K562 (cell line): ENCODE measurements around the gene ENDOU. TPM values are rescaled to one million over a fixed set of nuclear protein-coding genes. Genes with fewer than 3 reads are reported as not detected.

Experiments
- CCNT2 ChIP-seq: IDR thresholded peaks from 2 replicates; pipeline ENCODE4 v1.6.1; 2011; ENCODE audit warnings: borderline replicate concordance, low read depth, mild to moderate bottlenecking, moderate library complexity, mixed read lengths, low read length; ENCODE audit not compliant: insufficient read length; ENCODE audit errors: extremely low read depth
- ERF ChIP-seq: fragments of 450-650 bp; formaldehyde crosslinking; IDR thresholded peaks from 2 replicates; pipeline ENCODE4 v1.4.0; 2020; ENCODE audit warnings: mild to moderate bottlenecking, mixed read lengths
- ESRRA ChIP-seq: fragments of 450-650 bp; IDR thresholded peaks from 2 replicates; pipeline ENCODE4 v1.6.1; 2014; ENCODE audit warnings: low read depth, mild to moderate bottlenecking, moderate library complexity, borderline replicate concordance
- GTF2F1 ChIP-seq: IDR thresholded peaks from 2 replicates; pipeline ENCODE4 v1.6.1; 2011; ENCODE audit warnings: low read depth, low read length, improper control_type of control experiment
- HNRNPH1 ChIP-seq: fragments of 200-400 bp; formaldehyde crosslinking; optimal IDR thresholded peaks from 2 replicates; pipeline ENCODE3; 2017; ENCODE audit warnings: low read depth, mild to moderate bottlenecking, low read length, moderate library complexity
- HNRNPLL ChIP-seq: fragments of 200-400 bp; formaldehyde crosslinking; IDR thresholded peaks from 2 replicates; pipeline ENCODE4 v1.6.1; 2017; ENCODE audit warnings: low read length, low read depth, mild to moderate bottlenecking; ENCODE audit not compliant: poor library complexity, severe bottlenecking
- NELFE ChIP-seq: IDR thresholded peaks from 2 replicates; pipeline ENCODE4 v1.6.1; 2011; ENCODE audit warnings: mild to moderate bottlenecking; ENCODE audit not compliant: insufficient read depth, insufficient read length
- PHF8 ChIP-seq: fragments of 200-600 bp; sonication (generic); IDR thresholded peaks from 2 replicates; pipeline ENCODE4 v1.6.1; 2012; ENCODE audit warnings: mixed run types, mild to moderate bottlenecking, inconsistent platforms, low read length, moderate library complexity, borderline replicate concordance
- SRSF9 ChIP-seq: fragments of 200-400 bp; formaldehyde crosslinking; IDR thresholded peaks from 2 replicates; pipeline ENCODE4 v1.6.1; 2017; ENCODE audit warnings: low read depth, low read length, borderline replicate concordance
- STAT6 ChIP-seq: sonication (generic); formaldehyde crosslinking; IDR thresholded peaks from 2 replicates; pipeline ENCODE4 v1.8.1; 2023; ENCODE audit warnings: mild to moderate bottlenecking, missing genetic modification reagents
- TFAP4 ChIP-seq: sonication (generic); formaldehyde crosslinking; IDR thresholded peaks from 2 replicates; pipeline ENCODE4 v1.8.0; 2022; ENCODE audit warnings: missing genetic modification reagents, mild to moderate bottlenecking, moderate library complexity, borderline replicate concordance
- WHSC1 ChIP-seq: IDR thresholded peaks from one replicate; pipeline ENCODE4 v1.6.1; 2012; ENCODE audit warnings: low read length, control low read depth, inconsistent platforms
- ZNF354B ChIP-seq: fragments of 250-450 bp; sonication (Bioruptor Pico); IDR thresholded peaks from 2 replicates; pipeline ENCODE4 v1.4.0; 2020
- ZNF41 ChIP-seq: fragments of 250-450 bp; sonication (Bioruptor Pico); conservative IDR thresholded peaks from 2 replicates; pipeline ENCODE4 v1.4.0; 2020; ENCODE audit warnings: mild to moderate bottlenecking
- ZNF830 ChIP-seq: fragments of 250-450 bp; sonication (Bioruptor Pico); IDR thresholded peaks from 2 replicates; pipeline ENCODE4 v1.5.0; 2021; ENCODE audit warnings: mild to moderate bottlenecking
- polyA plus RNA-seq, 8 experiments: library from polyadenylated mRNA; depleted of rRNA in 4 of 8; stranded (reverse) in 5 of 8; unstranded in 3 of 8; fragments of >200 nt; fragmentation: Nextera tagmentation in 2 of 8; fragmentation: Illumina TruSeq in 1 of 8; extraction: Ambion mirVana in 2 of 8; extraction: Trizol in 1 of 8; gene quantifications; 2 replicates each; pipeline versions ENCODE4 v1.2.1 to v1.2.3, GENCODE V29; 2011 to 2014; ENCODE audit warnings: inconsistent platforms in 1 of 8, missing spikeins in 1 of 8
- total RNA-seq, 7 experiments: library from RNA; depleted of rRNA in 6 of 7; stranded (reverse); fragments of >200 nt in 6 of 7; fragmentation: Illumina TruSeq in 2 of 7; extraction: Trizol in 2 of 7; gene quantifications; 2 replicates each; pipeline versions ENCODE4 v1.2.1 to v1.2.3, GENCODE V29; 2011 to 2021; ENCODE audit warnings: low replicate concordance in 1 of 7
- TF ChIP-seq, protein P1 (sequence below): sonication (generic); formaldehyde crosslinking; IDR thresholded peaks from 2 replicates; pipeline ENCODE4 v1.8.1; 2023; ENCODE audit warnings: mild to moderate bottlenecking, missing genetic modification reagents
- TF ChIP-seq, protein P2 (sequence below): fragments of 450-650 bp; IDR thresholded peaks from 2 replicates; pipeline ENCODE4 v1.6.1; 2018; ENCODE audit warnings: mild to moderate bottlenecking, low read depth; ENCODE audit not compliant: partially characterized antibody

ENDOU gene
- total and polyA plus RNA-seq, 9 of the 15 experiments (the other 6 are each of a cell fraction or from before 2014, with no cell fraction given) = 0.03 TPM; not detected in 8

DNA sequence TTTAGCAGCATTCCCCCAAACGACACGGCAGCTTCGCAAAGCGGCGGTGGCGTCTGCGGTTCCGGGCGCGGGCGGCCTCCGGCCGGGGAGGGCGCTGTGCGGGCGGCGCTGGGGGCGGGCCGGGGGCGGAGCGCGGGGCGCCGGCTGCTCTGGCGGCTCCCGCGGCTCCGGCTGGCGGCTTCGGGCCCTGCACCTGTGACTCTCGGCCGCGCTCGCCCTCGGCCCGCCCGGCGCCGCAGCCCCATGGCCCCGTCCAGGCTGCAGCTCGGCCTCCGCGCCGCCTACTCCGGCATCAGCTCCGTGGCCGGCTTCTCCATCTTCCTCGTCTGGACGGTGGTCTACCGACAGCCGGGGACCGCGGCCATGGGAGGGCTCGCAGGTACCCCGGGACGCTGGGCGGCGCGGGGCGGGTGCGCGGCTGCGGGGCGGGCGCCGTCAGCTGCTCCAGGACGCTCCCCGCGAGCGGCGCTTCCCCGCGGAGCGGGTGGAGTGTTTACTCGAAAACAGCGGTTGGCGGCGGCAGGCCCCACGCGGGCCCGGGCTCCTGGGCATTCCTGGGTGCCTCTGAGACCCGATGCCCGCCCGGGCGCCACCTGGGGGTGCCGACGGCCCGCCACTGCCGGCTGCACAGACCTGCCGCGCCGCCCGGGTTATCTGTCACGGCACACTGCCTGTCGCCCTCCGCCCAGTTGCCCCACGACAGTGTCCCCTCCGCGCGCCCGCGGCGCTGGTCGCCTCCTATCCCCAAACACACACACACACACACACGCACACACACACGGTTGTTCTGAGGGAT lies 48.0 kb upstream of the ENDOU start, which contains the start of gene SLC48A1 (continued):
- TF ChIP-seq, protein P1, sequence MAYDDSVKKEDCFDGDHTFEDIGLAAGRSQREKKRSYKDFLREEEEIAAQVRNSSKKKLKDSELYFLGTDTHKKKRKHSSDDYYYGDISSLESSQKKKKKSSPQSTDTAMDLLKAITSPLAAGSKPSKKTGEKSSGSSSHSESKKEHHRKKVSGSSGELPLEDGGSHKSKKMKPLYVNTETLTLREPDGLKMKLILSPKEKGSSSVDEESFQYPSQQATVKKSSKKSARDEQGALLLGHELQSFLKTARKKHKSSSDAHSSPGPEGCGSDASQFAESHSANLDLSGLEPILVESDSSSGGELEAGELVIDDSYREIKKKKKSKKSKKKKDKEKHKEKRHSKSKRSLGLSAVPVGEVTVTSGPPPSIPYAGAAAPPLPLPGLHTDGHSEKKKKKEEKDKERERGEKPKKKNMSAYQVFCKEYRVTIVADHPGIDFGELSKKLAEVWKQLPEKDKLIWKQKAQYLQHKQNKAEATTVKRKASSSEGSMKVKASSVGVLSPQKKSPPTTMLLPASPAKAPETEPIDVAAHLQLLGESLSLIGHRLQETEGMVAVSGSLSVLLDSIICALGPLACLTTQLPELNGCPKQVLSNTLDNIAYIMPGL (CRISPR knock-in tag) = 0 out of 2 replicates have a peak, but pooled peaks have one; percentile 42
- no peak for TF ChIP-seq ZNF354B (CRISPR knock-in tag)
- TF ChIP-seq ERF (CRISPR knock-in tag) = 0 out of 2 replicates have a peak, but pooled peaks have one; percentile 45
- TF ChIP-seq, protein P2, sequence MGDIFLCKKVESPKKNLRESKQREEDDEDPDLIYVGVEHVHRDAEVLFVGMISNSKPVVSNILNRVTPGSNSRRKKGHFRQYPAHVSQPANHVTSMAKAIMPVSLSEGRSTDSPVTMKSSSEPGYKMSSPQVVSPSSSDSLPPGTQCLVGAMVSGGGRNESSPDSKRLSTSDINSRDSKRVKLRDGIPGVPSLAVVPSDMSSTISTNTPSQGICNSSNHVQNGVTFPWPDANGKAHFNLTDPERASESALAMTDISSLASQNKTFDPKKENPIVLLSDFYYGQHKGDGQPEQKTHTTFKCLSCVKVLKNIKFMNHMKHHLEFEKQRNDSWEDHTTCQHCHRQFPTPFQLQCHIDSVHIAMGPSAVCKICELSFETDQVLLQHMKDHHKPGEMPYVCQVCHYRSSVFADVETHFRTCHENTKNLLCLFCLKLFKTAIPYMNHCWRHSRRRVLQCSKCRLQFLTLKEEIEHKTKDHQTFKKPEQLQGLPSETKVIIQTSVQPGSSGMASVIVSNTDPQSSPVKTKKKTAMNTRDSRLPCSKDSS = no peak
- TF ChIP-seq CCNT2 = peak; percentile 81
- TF ChIP-seq HNRNPLL = peak; percentile 39
- no peak for TF ChIP-seq SRSF9
- TF ChIP-seq PHF8 = peak; percentile 85; the same call in 1 of the 2 replicates
- TF ChIP-seq ESRRA = no peak
- peak; percentile 29; the same call in 1 of the 2 replicates for TF ChIP-seq TFAP4 (CRISPR knock-in tag)
- TF ChIP-seq NELFE = no peak
- TF ChIP-seq GTF2F1 = no peak
- no peak for TF ChIP-seq ZNF830
- no peak for TF ChIP-seq ZNF41 (CRISPR knock-in tag)
- no peak for TF ChIP-seq WHSC1
- no peak for TF ChIP-seq HNRNPH1
- TF ChIP-seq STAT6 = no peak
